DMS153 treated with DMSO at 0.1 percent for 48 hours (cell line): Measurements from ENCODE around the gene SAGE1.
A peak's percentile ranks its signal among the peaks of the same experiment; 100 is the strongest.
"Not testable (repeated sequence)": the region's sequence is repeated elsewhere in the genome, so short reads cannot be mapped to it uniquely, and the experiment has no call there.

ENCODE experiments used
- DNase-seq: peaks from one replicate; lab custom pipeline; 2025; ENCODE audit not compliant: unreplicated experiment; lab: John Stamatoyannopoulos, UW

Gene SAGE1, protein sequence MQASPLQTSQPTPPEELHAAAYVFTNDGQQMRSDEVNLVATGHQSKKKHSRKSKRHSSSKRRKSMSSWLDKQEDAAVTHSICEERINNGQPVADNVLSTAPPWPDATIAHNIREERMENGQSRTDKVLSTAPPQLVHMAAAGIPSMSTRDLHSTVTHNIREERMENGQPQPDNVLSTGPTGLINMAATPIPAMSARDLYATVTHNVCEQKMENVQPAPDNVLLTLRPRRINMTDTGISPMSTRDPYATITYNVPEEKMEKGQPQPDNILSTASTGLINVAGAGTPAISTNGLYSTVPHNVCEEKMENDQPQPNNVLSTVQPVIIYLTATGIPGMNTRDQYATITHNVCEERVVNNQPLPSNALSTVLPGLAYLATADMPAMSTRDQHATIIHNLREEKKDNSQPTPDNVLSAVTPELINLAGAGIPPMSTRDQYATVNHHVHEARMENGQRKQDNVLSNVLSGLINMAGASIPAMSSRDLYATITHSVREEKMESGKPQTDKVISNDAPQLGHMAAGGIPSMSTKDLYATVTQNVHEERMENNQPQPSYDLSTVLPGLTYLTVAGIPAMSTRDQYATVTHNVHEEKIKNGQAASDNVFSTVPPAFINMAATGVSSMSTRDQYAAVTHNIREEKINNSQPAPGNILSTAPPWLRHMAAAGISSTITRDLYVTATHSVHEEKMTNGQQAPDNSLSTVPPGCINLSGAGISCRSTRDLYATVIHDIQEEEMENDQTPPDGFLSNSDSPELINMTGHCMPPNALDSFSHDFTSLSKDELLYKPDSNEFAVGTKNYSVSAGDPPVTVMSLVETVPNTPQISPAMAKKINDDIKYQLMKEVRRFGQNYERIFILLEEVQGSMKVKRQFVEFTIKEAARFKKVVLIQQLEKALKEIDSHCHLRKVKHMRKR

DNA sequence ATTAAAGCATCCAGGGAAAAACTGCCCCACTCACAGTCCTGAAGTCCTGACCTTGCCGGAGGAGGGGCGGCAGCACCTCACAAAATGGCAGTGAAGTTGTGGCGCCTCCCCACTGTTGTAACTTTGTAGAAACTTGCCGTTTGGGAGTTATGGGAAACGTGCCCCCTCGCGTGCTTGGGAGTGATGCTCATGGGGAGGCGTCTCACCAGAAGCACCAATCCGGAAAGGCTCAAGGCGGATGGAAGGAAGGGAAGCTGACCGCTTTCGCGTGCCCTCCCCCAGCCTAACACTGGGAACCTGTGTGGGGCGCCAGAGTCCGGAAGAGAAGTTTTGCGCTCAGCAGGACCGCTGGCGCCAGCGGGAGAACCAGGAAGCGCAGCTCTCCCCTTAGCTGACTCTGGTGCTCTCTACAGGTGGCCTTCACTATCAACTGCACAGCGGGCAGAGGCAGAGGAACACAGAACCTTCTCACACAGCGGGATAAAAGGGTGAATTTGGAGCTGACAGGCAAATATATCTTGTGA lies at the start of gene SAGE1, which contains the start of gene CT45A10:
Gene SAGE1 (plus strand): TSS at position 423 of the 524 bp plus-strand sequence. CDS start 2,527 bp downstream, outside the sequence.
Gene CT45A10 (minus strand): TSS at position 151 of the 524 bp plus-strand sequence. CDS start 8,100 bp downstream, outside the sequence.
- DNase-seq = no peak

DNA sequence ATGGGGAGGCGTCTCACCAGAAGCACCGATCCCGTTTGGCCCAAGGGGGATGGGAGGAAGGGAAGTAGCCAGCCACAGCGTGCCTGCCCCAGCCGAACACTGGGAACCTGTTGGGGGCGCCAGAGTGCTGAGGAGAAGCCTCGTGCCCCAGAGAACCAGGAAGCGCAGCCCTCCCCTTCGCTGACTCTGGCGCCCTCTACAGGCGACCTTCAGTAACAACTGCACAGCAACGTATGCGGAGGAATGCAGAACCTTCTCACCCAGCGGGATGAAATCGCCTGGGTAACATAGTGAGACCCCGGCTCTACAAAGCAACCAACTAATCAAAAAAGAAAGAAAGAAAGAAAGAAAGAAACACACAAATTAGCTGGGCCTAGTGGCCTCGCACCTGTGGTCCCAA lies 39.1 kb upstream of the SAGE1 start, which contains the start of gene CT45A8:
Gene CT45A8 (minus strand): TSS at position 101 of the 400 bp plus-strand sequence. CDS start 3,755 bp downstream, outside the sequence.
- DNase-seq = not testable (repeated sequence)

DNA sequence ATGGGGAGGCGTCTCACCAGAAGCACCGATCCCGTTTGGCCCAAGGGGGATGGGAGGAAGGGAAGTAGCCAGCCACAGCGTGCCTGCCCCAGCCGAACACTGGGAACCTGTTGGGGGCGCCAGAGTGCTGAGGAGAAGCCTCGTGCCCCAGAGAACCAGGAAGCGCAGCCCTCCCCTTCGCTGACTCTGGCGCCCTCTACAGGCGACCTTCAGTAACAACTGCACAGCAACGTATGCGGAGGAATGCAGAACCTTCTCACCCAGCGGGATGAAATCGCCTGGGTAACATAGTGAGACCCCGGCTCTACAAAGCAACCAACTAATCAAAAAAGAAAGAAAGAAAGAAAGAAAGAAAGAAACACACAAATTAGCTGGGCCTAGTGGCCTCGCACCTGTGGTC lies 21.8 kb upstream of the SAGE1 start, which contains the start of gene CT45A9:
Gene CT45A9 (minus strand): TSS at position 101 of the 400 bp plus-strand sequence. CDS start 3,751 bp downstream, outside the sequence.
- not testable (repeated sequence) for DNase-seq

GRCh38 chrX:135882741-135883140 lies 10.8 kb upstream of the SAGE1 start:
- not testable (repeated sequence) for DNase-seq

DNA sequence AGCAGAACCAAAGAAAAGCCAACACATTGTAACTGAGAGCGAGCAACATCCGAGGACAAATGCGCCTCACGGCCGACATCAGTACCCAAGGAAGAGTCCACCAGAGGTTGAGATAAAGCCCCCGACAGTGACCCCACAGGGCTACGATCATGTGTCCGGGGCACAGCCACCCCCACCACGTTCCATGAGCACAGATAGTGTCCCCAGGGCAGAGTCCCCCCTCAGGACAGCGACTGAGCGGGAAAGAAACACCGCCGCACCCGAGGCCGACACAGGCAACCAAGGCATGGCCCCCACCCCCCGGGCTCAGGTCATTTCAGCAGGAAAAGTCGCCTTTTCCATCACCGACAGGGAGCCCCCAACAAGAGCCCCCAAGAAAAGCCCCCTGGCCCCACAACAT lies 5.3 kb upstream of the SAGE1 start:
- DNase-seq = not testable (repeated sequence)

GRCh38 chrX:135888976-135889375 lies 4.5 kb upstream of the SAGE1 start:
- DNase-seq = not testable (repeated sequence)

DNA sequence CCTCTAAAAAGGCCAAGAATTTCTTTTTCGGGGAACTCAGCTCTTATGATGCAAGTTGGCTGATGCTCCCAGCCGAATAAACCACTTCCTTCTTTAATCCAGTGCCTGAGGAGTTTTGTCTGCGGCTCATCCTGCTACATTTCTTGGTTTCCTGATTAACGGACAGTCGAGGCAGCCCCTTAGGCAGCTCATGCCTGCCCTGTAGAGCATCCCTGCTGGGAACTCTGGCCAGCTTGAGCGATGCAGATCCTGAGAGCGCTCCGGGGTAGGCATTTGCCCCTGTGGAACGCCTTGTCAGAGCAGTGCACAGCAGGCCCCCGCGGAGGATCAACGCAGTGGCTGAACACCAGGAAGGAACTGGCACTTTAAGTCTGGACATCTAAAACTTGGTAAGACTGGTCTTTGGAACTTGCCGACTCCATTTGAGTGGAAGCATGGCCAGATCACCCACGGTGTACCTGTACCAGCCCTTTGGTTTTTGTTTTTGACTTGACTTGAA lies 3.4 kb upstream of the SAGE1 start:
- no peak for DNase-seq

- DNase-seq = no peak
These were observed 735 bp upstream of the SAGE1 start for GRCh38 chrX:135892781-135893180.

DNA sequence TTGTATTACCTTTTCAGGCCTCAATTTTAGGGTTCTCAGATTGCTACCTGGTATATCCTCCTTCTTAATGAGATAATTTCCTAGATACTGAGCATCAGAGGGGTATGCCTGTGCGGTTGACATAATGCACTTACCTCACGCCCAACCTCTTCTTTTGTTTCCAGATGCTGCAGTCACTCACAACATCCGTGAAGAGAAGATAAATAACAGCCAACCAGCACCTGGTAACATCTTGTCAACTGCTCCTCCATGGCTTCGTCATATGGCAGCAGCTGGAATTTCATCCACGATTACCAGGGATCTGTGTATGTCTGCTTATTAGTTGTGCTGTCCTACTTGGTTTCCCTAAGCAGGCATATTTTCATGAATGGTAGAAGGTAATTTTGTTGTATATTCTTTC lies 16.7 kb downstream of the SAGE1 start:
- no peak for DNase-seq

- DNase-seq = no peak
These were observed 20.9 kb downstream of the SAGE1 start for GRCh38 chrX:135914404-135914803.

DNA sequence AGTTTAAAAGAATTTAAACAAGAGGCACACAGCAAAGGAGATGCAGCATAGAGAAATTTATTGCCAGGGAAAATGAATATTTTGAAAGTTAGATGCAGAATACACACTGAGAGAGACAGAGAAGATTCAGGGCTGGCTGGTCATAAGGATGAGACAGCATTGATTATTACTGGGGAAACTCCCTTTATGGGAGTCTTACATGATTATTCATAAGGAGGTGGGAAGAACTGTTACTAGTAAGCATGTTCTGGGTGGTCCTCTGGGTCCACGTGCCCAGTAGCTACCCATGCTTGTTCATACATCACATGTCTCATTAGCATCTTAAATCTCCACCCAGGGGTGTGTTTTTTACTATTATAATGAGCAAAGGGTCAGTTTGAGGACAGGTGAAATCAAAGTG lies 27.0 kb downstream of the SAGE1 start:
- DNase-seq = not testable (repeated sequence)

DNA sequence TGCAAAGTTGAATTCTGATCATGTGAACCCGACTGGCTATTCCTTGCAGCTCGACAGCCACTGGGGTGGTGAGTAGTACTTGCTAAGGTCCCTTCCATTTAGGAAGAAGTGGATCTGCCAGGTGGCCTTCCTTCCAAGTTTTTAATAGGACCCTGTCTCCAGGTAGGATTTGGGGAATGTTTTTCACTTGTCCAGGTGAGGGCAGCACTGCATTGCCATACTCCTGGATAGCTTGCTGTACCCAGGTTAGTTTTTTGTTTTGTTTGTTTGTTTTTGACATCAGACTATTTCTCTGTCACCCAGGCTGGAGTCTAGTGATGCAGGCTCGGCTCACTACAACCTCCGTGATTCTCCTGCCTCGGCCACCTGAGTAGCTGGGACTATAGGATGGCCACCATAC lies 29.8 kb downstream of the SAGE1 start:
- DNase-seq = no peak

- no peak for DNase-seq
These were observed 34.4 kb downstream of the SAGE1 start for GRCh38 chrX:135927897-135928296.

- DNase-seq = peak; percentile 45
These were observed 38.4 kb downstream of the SAGE1 start for GRCh38 chrX:135931644-135932487.

DNA sequence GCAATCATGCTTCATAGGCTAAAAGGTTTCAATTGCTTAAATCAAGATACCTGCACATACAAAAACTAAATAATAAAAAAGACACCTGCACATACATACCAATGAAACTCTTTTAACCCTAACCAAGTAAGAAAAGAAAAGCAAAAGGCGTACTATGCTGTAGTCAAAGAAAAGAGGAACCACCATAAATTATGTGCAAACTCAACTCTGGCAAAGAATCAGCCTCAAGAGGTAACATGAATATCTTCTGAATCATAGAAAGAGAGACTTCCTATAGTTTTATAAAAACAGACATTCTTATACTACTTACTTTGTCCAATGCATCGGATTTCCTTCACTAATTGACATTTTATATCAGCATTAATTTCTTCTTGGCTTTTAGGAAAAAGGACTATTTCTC lies 51.0 kb downstream of the SAGE1 start:
- no peak for DNase-seq

DNA sequence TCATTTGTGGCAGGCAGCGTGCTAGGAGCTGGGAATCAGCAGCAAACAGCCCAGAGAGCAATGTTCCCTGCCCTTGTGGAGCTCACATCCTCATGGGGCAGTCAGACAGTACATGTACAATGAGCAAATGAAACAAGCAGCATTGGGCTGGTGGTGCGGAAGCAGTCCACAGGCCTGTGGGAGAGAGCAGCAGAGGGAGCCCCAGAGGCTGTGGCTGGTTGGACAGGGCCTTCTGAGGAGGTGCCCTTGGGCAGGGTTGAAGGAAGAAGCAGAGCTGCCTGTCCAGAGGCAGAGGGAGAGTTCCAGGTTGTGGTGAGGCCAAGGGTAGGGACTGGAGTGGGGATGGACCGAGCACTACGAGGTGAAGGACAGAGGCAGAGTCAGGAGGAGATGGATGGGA lies 57.8 kb downstream of the SAGE1 start:
- DNase-seq = no peak
